GM23248 (cell line): Measurements from ENCODE around the gene DDX39B.
"Not testable (repeated sequence)": the region's sequence is repeated elsewhere in the genome, so short reads cannot be mapped to it uniquely, and the experiment has no call there.

Experiments used
- EZH2 ChIP-seq: fragments of 200-600 bp; sonication (generic); IDR thresholded peaks from 2 replicates; pipeline ENCODE4 v1.6.1; 2018; ENCODE audit warnings: antibody characterized with exemption, mild to moderate bottlenecking; ENCODE audit not compliant: insufficient read depth, poor library complexity, severe bottlenecking
- EZH2phosphoT487 ChIP-seq: fragments of 200-600 bp; sonication (generic); IDR thresholded peaks from 2 replicates; pipeline ENCODE4 v1.6.1; 2018; ENCODE audit warnings: antibody characterized with exemption, moderate library complexity, mild to moderate bottlenecking, low read depth; ENCODE audit not compliant: insufficient read depth

- not testable (repeated sequence) for TF ChIP-seq EZH2, EZH2phosphoT487
Measured at GRCh38 chr6:31487674-31488073, 54.1 kb downstream of the DDX39B start.
